Lung (tissue), 12 donors: ENCODE results near the gene RALGPS1. TPM values are rescaled to one million over a fixed set of nuclear protein-coding genes. Genes with fewer than 3 reads are reported as not detected.

Experiments used
- ATAC-seq: fragments of 200-7000 bp; cut with Tn5 transposase; one replicate; pipeline ENCODE4 v1.9.1; 2020; ENCODE audit warnings: moderate number of reproducible peaks; ENCODE audit not compliant: insufficient read depth, low FRiP score
- DNase-seq, 3 donors: peaks; one replicate each; pipeline ENCODE4 v3.0.0-alpha.2; 2013 to 2017
- H3K27ac ChIP-seq, 2 donors: one replicate each; pipeline ENCODE4 v1.5.1; 2013; ENCODE audit warnings: mild to moderate bottlenecking in 2 of 2, moderate library complexity in 2 of 2, control low read depth in 1 of 2, inconsistent platforms in 1 of 2, low read depth in 1 of 2, low read length in 1 of 2
- H3K27me3 ChIP-seq, 3 donors: one replicate each; pipeline ENCODE4 v1.5.1; 2013; ENCODE audit warnings: low read length in 2 of 3; ENCODE audit not compliant: control insufficient read depth in 3 of 3, insufficient read depth in 3 of 3
- H3K36me3 ChIP-seq, 4 donors: one replicate each; pipeline ENCODE4 v1.5.1; 2013; ENCODE audit warnings: low read length in 4 of 4, mild to moderate bottlenecking in 1 of 4, moderate library complexity in 1 of 4; ENCODE audit not compliant: control insufficient read depth in 4 of 4, insufficient read depth in 4 of 4
- H3K4me1 ChIP-seq, 5 donors: one replicate each; pipeline ENCODE4 v1.5.1; 2013; ENCODE audit warnings: low read length in 5 of 5, mild to moderate bottlenecking in 2 of 5, moderate library complexity in 1 of 5; ENCODE audit not compliant: control insufficient read depth in 5 of 5, insufficient read depth in 5 of 5
- H3K4me3 ChIP-seq: one replicate; pipeline ENCODE4 v1.5.1; 2013; ENCODE audit warnings: mild to moderate bottlenecking, control low read depth, moderate library complexity
- H3K9ac ChIP-seq, 2 donors: one replicate each; pipeline ENCODE4 v1.5.1; 2013; ENCODE audit warnings: low read length in 2 of 2, control low read depth in 1 of 2; ENCODE audit not compliant: insufficient read depth in 1 of 2
- H3K9me3 ChIP-seq, 4 donors: one replicate each; pipeline ENCODE4 v1.5.1; 2013; ENCODE audit warnings: low read length in 3 of 4, mild to moderate bottlenecking in 1 of 4, moderate library complexity in 1 of 4; ENCODE audit not compliant: control insufficient read depth in 4 of 4, insufficient read depth in 3 of 4
- CTCF ChIP-seq: IDR thresholded peaks from 2 replicates; pipeline ENCODE4 v1.5.1; 2012; ENCODE audit warnings: mild to moderate bottlenecking; ENCODE audit errors: control extremely low read depth, extremely low read depth
- WGBS, 2 donors: extraction: QIAGEN DNeasy Blood & Tissue Kit; methylation state at CpG; one replicate each; pipeline ENCODE4 v1.1.7; 2013; 5-methylcytosine and 5-hydroxymethylcytosine counted together
- polyA plus RNA-seq, 2 donors: library from polyadenylated mRNA; stranded (reverse); fragments of 200-250 nt; gene quantifications; one replicate each; pipeline ENCODE4 v1.2.1, GENCODE V29; 2013
- total RNA-seq, 2 donors: library from RNA; depleted of rRNA in 1 of 2; stranded (reverse); fragments of >200 nt in 1 of 2; gene quantifications; one replicate each; pipeline ENCODE4 v1.2.1, GENCODE V29; 2014 to 2021
- donor health status: control.
- donor health status: control.
- donor health status: Bipolar disorder and iron deficiency.
- donor health status: healthy.
- donor health status: DM: yes; HTN: yes; CAD: no.

The RALGPS1 gene
- total and polyA plus RNA-seq, 4 donors = 3.5 to 30.3 (median 11.9) TPM

- ATAC-seq (no peak), DNase-seq (no peak)
- 77 to 84% methylated on average over 15 of the region's 15 CpGs for WGBS, 2 donors
- Histone ChIP-seq H3K36me3 (no peaks in the 10 kb centered on the region), H3K4me3 (no peak overlapping the region), H3K4me1 (peaks cover 0 to 5% (median 0%) of the 10 kb centered on the region in 5 donors), H3K9ac (peak overlapping the region in 1 of 2 donors; percentile 0), H3K27me3 (no peaks in the 10 kb centered on the region), H3K9me3 (peaks cover 0 to 2% (median 0%) of the 10 kb centered on the region in 4 donors), H3K27ac (no peak overlapping the region)
- TF ChIP-seq CTCF = no peak
Measured at GRCh38 chr9:126915846-126916543, 1.4 kb downstream of the RALGPS1 start.

GRCh38 chr9:126916909-126917308, 2.3 kb downstream of the RALGPS1 start:
- ATAC-seq (no peak), DNase-seq (no peak)
- no peak for TF ChIP-seq CTCF
- H3K4me1 ChIP-seq = peaks cover 0 to 9% (median 0%) of the 10 kb centered on the region in 5 donors
- no peaks in the 10 kb centered on the region for H3K36me3 ChIP-seq
- no peaks in the 10 kb centered on the region for H3K27me3 ChIP-seq
- 72 to 83% methylated on average over 2 of the region's 2 CpGs for WGBS, 2 donors
- no peak overlapping the region for H3K4me3 ChIP-seq
- no peak overlapping the region for H3K27ac ChIP-seq
- H3K9me3 ChIP-seq = no peaks in the 10 kb centered on the region
- no peak overlapping the region for H3K9ac ChIP-seq

- TF ChIP-seq CTCF = no peak
- Histone ChIP-seq H3K27ac (no peak overlapping the region), H3K4me3 (no peak overlapping the region), H3K9me3 (no peaks in the 10 kb centered on the region), H3K9ac (no peak overlapping the region), H3K36me3 (no peaks in the 10 kb centered on the region), H3K4me1 (peaks cover 0 to 15% (median 0%) of the 10 kb centered on the region in 5 donors), H3K27me3 (no peaks in the 10 kb centered on the region)
- 82 to 88% methylated on average over 1 of the region's 1 CpG for WGBS, 2 donors
- DNase-seq (no peak), ATAC-seq (no peak)
Measured at GRCh38 chr9:126919193-126919592, 4.6 kb downstream of the RALGPS1 start.

GRCh38 chr9:126925876-126926275, 11.3 kb downstream of the RALGPS1 start:
- H3K27me3 ChIP-seq = no peaks in the 10 kb centered on the region
- H3K4me1 ChIP-seq = peaks cover 0 to 10% (median 0%) of the 10 kb centered on the region in 5 donors
- no peak overlapping the region for H3K4me3 ChIP-seq
- H3K9ac ChIP-seq = no peak overlapping the region
- TF ChIP-seq CTCF = no peak
- DNase-seq (no peak), ATAC-seq (no peak)
- H3K27ac ChIP-seq = no peak overlapping the region
- H3K9me3 ChIP-seq = no peaks in the 10 kb centered on the region
- no peaks in the 10 kb centered on the region for H3K36me3 ChIP-seq
